Mesenchymal stem cell (in vitro differentiated cells and primary cell): ENCODE measurements around the gene RXFP2.
A peak's percentile ranks its signal among the peaks of the same experiment; 100 is the strongest.

Source experiments
- DNase-seq: peaks from one replicate; pipeline ENCODE4 v3.0.0-alpha.2; 2013
- H2AFZ ChIP-seq: one replicate; pipeline ENCODE4 v1.6.1; 2013; ENCODE audit warnings: low read depth, mild to moderate bottlenecking, control low read depth, inconsistent platforms, low read length, moderate library complexity
- H2AK5ac ChIP-seq: 2 replicates; pipeline ENCODE4 v1.6.1; 2013; ENCODE audit warnings: low read length, moderate library complexity, mild to moderate bottlenecking, inconsistent platforms; ENCODE audit not compliant: severe bottlenecking
- H2BK120ac ChIP-seq: one replicate; pipeline ENCODE4 v1.6.1; 2013; ENCODE audit warnings: low read depth, mild to moderate bottlenecking, inconsistent platforms, low read length, moderate library complexity
- H2BK12ac ChIP-seq, 2 experiments: one replicate each; pipeline ENCODE4 v1.6.1; 2013; ENCODE audit warnings: inconsistent platforms in 2 of 2, low read length in 2 of 2, mild to moderate bottlenecking in 2 of 2, moderate library complexity in 2 of 2, control low read depth in 1 of 2
- H2BK15ac ChIP-seq: one replicate; pipeline ENCODE4 v1.6.1; 2013; ENCODE audit warnings: mild to moderate bottlenecking, low read depth, inconsistent platforms; ENCODE audit not compliant: poor library complexity, severe bottlenecking
- H2BK5ac ChIP-seq: 2 replicates; pipeline ENCODE4 v1.6.1; 2013; ENCODE audit warnings: low read depth, mild to moderate bottlenecking, low read length, control low read depth, inconsistent platforms; ENCODE audit not compliant: poor library complexity, severe bottlenecking
- H3K14ac ChIP-seq, 2 experiments: one replicate each; pipeline ENCODE4 v1.6.1; 2013; ENCODE audit warnings: inconsistent platforms in 2 of 2, low read length in 2 of 2, control low read depth in 1 of 2, mild to moderate bottlenecking in 1 of 2, moderate library complexity in 1 of 2
- H3K18ac ChIP-seq, 2 experiments: one replicate each; pipeline ENCODE4 v1.6.1; 2013; ENCODE audit warnings: inconsistent platforms in 2 of 2, low read length in 2 of 2, control low read depth in 1 of 2, low read depth in 1 of 2, mild to moderate bottlenecking in 1 of 2
- H3K23ac ChIP-seq, 2 experiments: one replicate each; pipeline ENCODE4 v1.6.1; 2013; ENCODE audit warnings: inconsistent platforms in 2 of 2, low read length in 2 of 2, mild to moderate bottlenecking in 2 of 2, moderate library complexity in 2 of 2, control low read depth in 1 of 2
- H3K27ac ChIP-seq: 2 replicates; pipeline ENCODE4 v1.5.1; 2013; ENCODE audit warnings: mild to moderate bottlenecking, moderate library complexity, low read length, control low read depth, inconsistent platforms; ENCODE audit not compliant: poor library complexity, severe bottlenecking
- H3K27me3 ChIP-seq, 2 experiments: 2 replicates each; pipeline versions ENCODE4 v1.6.1 to v1.7.0; 2013; ENCODE audit warnings: low read length in 2 of 2, mild to moderate bottlenecking in 2 of 2, moderate library complexity in 2 of 2, control low read depth in 1 of 2, inconsistent platforms in 1 of 2; ENCODE audit not compliant: control insufficient read depth in 1 of 2, insufficient read depth in 1 of 2
- H3K36me3 ChIP-seq, 2 experiments: 2 replicates each; pipeline versions ENCODE4 v1.6.1 to v1.7.0; 2013; ENCODE audit warnings: low read length in 2 of 2, control low read depth in 1 of 2, inconsistent platforms in 1 of 2, low read depth in 1 of 2, mild to moderate bottlenecking in 1 of 2; ENCODE audit not compliant: insufficient read depth in 2 of 2, control insufficient read depth in 1 of 2
- H3K4ac ChIP-seq, 2 experiments: one replicate each; pipeline ENCODE4 v1.6.1; 2013; ENCODE audit warnings: inconsistent platforms in 2 of 2, low read length in 2 of 2, mild to moderate bottlenecking in 2 of 2, moderate library complexity in 2 of 2, control low read depth in 1 of 2, low read depth in 1 of 2
- H3K4me1 ChIP-seq: 2 replicates; pipeline ENCODE4 v1.6.1; 2013; ENCODE audit warnings: low read depth, low read length, control low read depth; ENCODE audit not compliant: control insufficient read depth, insufficient read depth
- H3K4me2 ChIP-seq: 2 replicates; pipeline ENCODE4 v1.6.1; 2013; ENCODE audit warnings: low read length, mild to moderate bottlenecking, inconsistent platforms; ENCODE audit not compliant: poor library complexity, severe bottlenecking
- H3K4me3 ChIP-seq, 2 experiments: 2 replicates each; pipeline versions ENCODE4 v1.5.1 to v1.7.0; 2013; ENCODE audit warnings: low read length in 2 of 2, mild to moderate bottlenecking in 2 of 2, control low read depth in 1 of 2, low read depth in 1 of 2; ENCODE audit not compliant: insufficient read depth in 1 of 2
- H3K79me1 ChIP-seq: replicated peaks from 2 replicates; pipeline ENCODE4 v1.6.1; 2013; ENCODE audit warnings: mild to moderate bottlenecking, control low read depth, low read length, inconsistent platforms; ENCODE audit not compliant: poor library complexity, severe bottlenecking
- H3K9ac ChIP-seq: 2 replicates; pipeline ENCODE4 v1.7.0; 2013; ENCODE audit warnings: mild to moderate bottlenecking, low read length, moderate library complexity
- H3K9me3 ChIP-seq: 2 replicates; pipeline ENCODE4 v1.7.0; 2013; ENCODE audit warnings: mild to moderate bottlenecking, low read length; ENCODE audit not compliant: control insufficient read depth
- H4K8ac ChIP-seq: one replicate; pipeline ENCODE4 v1.6.1; 2013; ENCODE audit warnings: inconsistent platforms, mild to moderate bottlenecking, low read length, moderate library complexity
- H4K91ac ChIP-seq: one replicate; pipeline ENCODE4 v1.6.1; 2013; ENCODE audit warnings: mild to moderate bottlenecking, low read length, inconsistent platforms
- WGBS: methylation state at CpG from one replicate; pipeline ENCODE4 v1.1.7; 2013; ENCODE audit warnings: mixed read lengths; 5-methylcytosine and 5-hydroxymethylcytosine counted together

RXFP2 gene

DNA sequence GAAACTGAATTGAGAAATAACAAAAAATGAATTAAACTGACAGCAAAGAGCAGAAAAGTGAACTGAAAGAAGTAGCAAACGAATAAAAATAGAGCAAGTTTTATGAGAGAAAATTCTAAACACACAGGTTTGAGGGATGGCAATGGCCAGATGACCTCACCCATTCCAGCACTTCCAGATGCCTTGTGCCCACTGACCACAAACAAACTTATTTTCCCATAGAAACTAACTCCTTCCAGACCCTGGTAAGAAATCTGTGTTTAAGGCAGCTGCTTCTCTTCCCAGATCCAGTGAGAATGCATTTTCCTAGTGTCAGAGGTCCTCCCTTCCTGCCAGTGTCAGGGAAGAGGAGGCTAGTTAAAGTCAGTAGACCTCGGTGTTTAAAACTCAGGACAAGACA, 51.7 kb downstream of the RXFP2 start:
- no peak overlapping the region for H2BK12ac ChIP-seq
- no peak overlapping the region for H2AK5ac ChIP-seq
- H3K4me2 ChIP-seq, result no peak overlapping the region
- no peak overlapping the region for H3K18ac ChIP-seq
- H4K8ac ChIP-seq, result no peak overlapping the region
- no peaks in the 10 kb centered on the region for H3K27me3 ChIP-seq
- no peak overlapping the region for H4K91ac ChIP-seq
- H3K27ac ChIP-seq, result no peak overlapping the region
- no peaks in the 10 kb centered on the region for H3K9me3 ChIP-seq
- no peak overlapping the region for H3K4ac ChIP-seq
- no peak overlapping the region for H3K4me3 ChIP-seq
- no peak overlapping the region for H2AFZ ChIP-seq
- H3K36me3 ChIP-seq, result no peaks in the 10 kb centered on the region
- no peak overlapping the region for H3K9ac ChIP-seq
- peaks cover 2% of the 10 kb centered on the region for H3K4me1 ChIP-seq
- H3K14ac ChIP-seq, result no peak overlapping the region
- 57% methylated on average over 2 of the region's 2 CpGs for WGBS
- no peak overlapping the region for H3K23ac ChIP-seq
- no peak overlapping the region for H2BK5ac ChIP-seq
- DNase-seq, result peak; percentile 30
- no peaks in the 10 kb centered on the region for H3K79me1 ChIP-seq
- H2BK15ac ChIP-seq, result peak overlapping the region; percentile 5
- H2BK120ac ChIP-seq, result no peak overlapping the region

DNA sequence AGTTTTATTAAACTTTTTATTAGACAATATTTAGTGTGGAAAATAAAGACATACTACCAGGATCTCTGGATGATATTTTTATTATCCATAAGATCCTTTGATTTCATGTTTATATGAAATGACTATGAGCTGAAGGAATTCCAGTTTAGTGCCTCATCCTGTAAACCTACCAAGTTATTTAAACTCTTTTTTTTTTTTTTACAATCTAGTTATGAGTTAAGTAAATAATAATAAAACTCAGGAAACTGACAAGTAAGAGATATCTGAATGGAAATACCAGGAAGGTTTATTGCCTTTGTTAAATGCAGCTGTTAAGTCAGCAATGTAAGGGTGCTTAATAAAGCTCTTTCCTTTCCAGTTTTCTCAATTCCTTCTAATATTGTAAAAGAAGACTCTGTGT, 53.9 kb downstream of the RXFP2 start:
- H2BK120ac ChIP-seq, result no peak overlapping the region
- no peak overlapping the region for H2AFZ ChIP-seq
- no peaks in the 10 kb centered on the region for H3K9me3 ChIP-seq
- H2BK12ac ChIP-seq, result no peak overlapping the region
- H3K27ac ChIP-seq, result no peak overlapping the region
- no peaks in the 10 kb centered on the region for H3K36me3 ChIP-seq
- no peak overlapping the region for H3K4me2 ChIP-seq
- no peak overlapping the region for H3K14ac ChIP-seq
- no peak for DNase-seq
- H3K4ac ChIP-seq, result no peak overlapping the region
- H4K8ac ChIP-seq, result no peak overlapping the region
- H3K27me3 ChIP-seq, result no peaks in the 10 kb centered on the region
- no peak overlapping the region for H2AK5ac ChIP-seq
- H3K4me3 ChIP-seq, result no peak overlapping the region
- H3K79me1 ChIP-seq, result no peaks in the 10 kb centered on the region
- no peak overlapping the region for H4K91ac ChIP-seq
- peak overlapping the region; percentile 27 for H3K9ac ChIP-seq
- H2BK5ac ChIP-seq, result no peak overlapping the region
- H3K18ac ChIP-seq, result no peak overlapping the region
- peaks cover 2% of the 10 kb centered on the region for H3K4me1 ChIP-seq
- H2BK15ac ChIP-seq, result no peak overlapping the region
- no peak overlapping the region for H3K23ac ChIP-seq

DNA sequence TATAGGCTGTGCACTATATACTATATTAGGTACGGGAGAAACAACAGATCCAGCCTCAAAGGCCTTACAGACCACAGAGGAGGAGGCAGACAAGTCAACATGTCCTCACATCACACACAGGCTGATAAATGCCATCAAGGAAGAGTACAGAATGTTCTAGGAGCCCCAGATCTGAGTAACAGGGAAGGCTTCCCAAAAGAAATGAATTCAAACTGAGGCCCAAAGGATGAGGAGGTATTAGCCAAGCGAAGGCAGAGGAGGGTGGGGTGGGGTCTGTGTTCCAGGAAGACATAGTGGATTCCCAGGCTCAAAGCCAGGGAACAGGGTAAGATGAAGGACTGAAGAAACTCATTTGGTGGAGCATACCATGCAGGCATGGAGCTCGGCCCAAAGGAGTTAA, 55.1 kb downstream of the RXFP2 start:
- H2AK5ac ChIP-seq, result no peak overlapping the region
- H3K27ac ChIP-seq, result no peak overlapping the region
- no peak overlapping the region for H3K23ac ChIP-seq
- 96% methylated on average over 2 of the region's 3 CpGs for WGBS
- H2BK5ac ChIP-seq, result no peak overlapping the region
- no peak overlapping the region for H3K14ac ChIP-seq
- no peak overlapping the region for H3K9ac ChIP-seq
- H3K27me3 ChIP-seq, result no peaks in the 10 kb centered on the region
- H2BK120ac ChIP-seq, result no peak overlapping the region
- no peak for DNase-seq
- H2BK15ac ChIP-seq, result no peak overlapping the region
- no peak overlapping the region for H2BK12ac ChIP-seq
- peaks cover 2% of the 10 kb centered on the region for H3K4me1 ChIP-seq
- no peak overlapping the region for H3K18ac ChIP-seq
- H3K79me1 ChIP-seq, result no peaks in the 10 kb centered on the region
- no peak overlapping the region for H3K4ac ChIP-seq
- no peaks in the 10 kb centered on the region for H3K36me3 ChIP-seq
- no peaks in the 10 kb centered on the region for H3K9me3 ChIP-seq
- no peak overlapping the region for H4K8ac ChIP-seq
- no peak overlapping the region for H3K4me3 ChIP-seq
- no peak overlapping the region for H3K4me2 ChIP-seq
- H2AFZ ChIP-seq, result no peak overlapping the region
- H4K91ac ChIP-seq, result no peak overlapping the region

DNA sequence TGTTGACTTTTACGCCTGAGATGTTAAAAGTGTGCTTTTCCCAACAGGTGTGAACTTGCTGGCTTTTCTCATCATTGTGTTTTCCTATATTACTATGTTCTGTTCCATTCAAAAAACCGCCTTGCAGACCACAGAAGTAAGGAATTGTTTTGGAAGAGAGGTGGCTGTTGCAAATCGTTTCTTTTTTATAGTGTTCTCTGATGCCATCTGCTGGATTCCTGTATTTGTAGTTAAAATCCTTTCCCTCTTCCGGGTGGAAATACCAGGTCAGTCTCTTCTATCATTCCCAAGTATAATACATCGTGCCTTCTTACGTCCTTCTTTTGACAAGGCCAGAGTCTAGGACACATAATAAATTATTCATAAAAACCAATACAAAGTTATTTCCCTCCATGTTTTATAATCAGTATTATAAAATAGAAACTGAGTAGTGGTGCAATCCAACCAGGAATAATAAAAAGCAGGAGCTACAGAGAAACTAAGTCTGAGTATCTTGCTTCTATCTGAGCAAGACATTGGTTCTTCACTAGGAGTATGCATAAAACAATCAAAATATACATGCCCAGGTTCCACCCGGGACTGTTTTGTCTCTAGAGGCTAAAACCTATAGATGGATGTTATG, 57.9 kb downstream of the RXFP2 start:
- WGBS, result 50% methylated on average over 6 of the region's 7 CpGs
- no peaks in the 10 kb centered on the region for H3K79me1 ChIP-seq
- H4K8ac ChIP-seq, result no peak overlapping the region
- H2AK5ac ChIP-seq, result no peak overlapping the region
- DNase-seq, result peak; percentile 42
- no peak overlapping the region for H3K14ac ChIP-seq
- H3K27ac ChIP-seq, result no peak overlapping the region
- no peak overlapping the region for H2AFZ ChIP-seq
- H2BK120ac ChIP-seq, result no peak overlapping the region
- H3K4me1 ChIP-seq, result no peaks in the 10 kb centered on the region
- no peak overlapping the region for H3K4me2 ChIP-seq
- no peak overlapping the region for H2BK5ac ChIP-seq
- no peak overlapping the region for H3K23ac ChIP-seq
- H3K18ac ChIP-seq, result no peak overlapping the region
- H3K27me3 ChIP-seq, result no peaks in the 10 kb centered on the region
- no peaks in the 10 kb centered on the region for H3K36me3 ChIP-seq
- no peak overlapping the region for H2BK15ac ChIP-seq
- no peak overlapping the region for H4K91ac ChIP-seq
- no peaks in the 10 kb centered on the region for H3K9me3 ChIP-seq
- H3K9ac ChIP-seq, result peak overlapping the region; percentile 62
- H3K4ac ChIP-seq, result no peak overlapping the region
- no peak overlapping the region for H3K4me3 ChIP-seq
- H2BK12ac ChIP-seq, result no peak overlapping the region
